Measurements from ENCODE around the gene CACYBP.

CACYBP gene

GRCh38 chr1:174965362-174966007 is 34.3 kb upstream of the CACYBP start:
- Histone ChIP-seq H3K4me1 (ENCODE audit: low read depth, poor library complexity, severe bottlenecking) (peaks cover 87% of the 10 kb centered on the region), H4K20me1 (ENCODE audit: insufficient read depth) (no peaks in the 10 kb centered on the region), H3K27me3 (ENCODE audit: insufficient read depth, low read depth) (no peaks in the 10 kb centered on the region), H3K79me2 (ENCODE audit: insufficient read depth, low read depth) (no peaks in the 10 kb centered on the region), H3K9ac (peak overlapping the region; percentile 30; the same call in 1 of the 2 replicates), H3K4me2 (peak overlapping the region; percentile 67), H3K4me3 (IDR thresholded peaks at IDR 0.05; ENCODE audit: insufficient read depth, low read depth, low read length) (no peak overlapping the region), H3K36me3 (ENCODE audit: insufficient read depth) (no peaks in the 10 kb centered on the region), H2AFZ (ENCODE audit: low read depth) (peak overlapping the region; percentile 28; the same call in 1 of the 2 replicates), H3K27ac (peak overlapping the region; percentile 81)
- TF ChIP-seq, protein P1, sequence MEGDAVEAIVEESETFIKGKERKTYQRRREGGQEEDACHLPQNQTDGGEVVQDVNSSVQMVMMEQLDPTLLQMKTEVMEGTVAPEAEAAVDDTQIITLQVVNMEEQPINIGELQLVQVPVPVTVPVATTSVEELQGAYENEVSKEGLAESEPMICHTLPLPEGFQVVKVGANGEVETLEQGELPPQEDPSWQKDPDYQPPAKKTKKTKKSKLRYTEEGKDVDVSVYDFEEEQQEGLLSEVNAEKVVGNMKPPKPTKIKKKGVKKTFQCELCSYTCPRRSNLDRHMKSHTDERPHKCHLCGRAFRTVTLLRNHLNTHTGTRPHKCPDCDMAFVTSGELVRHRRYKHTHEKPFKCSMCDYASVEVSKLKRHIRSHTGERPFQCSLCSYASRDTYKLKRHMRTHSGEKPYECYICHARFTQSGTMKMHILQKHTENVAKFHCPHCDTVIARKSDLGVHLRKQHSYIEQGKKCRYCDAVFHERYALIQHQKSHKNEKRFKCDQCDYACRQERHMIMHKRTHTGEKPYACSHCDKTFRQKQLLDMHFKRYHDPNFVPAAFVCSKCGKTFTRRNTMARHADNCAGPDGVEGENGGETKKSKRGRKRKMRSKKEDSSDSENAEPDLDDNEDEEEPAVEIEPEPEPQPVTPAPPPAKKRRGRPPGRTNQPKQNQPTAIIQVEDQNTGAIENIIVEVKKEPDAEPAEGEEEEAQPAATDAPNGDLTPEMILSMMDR (conservative IDR thresholded peaks at IDR 0.05; ENCODE audit: low read depth, low read length) = no peak

DNA sequence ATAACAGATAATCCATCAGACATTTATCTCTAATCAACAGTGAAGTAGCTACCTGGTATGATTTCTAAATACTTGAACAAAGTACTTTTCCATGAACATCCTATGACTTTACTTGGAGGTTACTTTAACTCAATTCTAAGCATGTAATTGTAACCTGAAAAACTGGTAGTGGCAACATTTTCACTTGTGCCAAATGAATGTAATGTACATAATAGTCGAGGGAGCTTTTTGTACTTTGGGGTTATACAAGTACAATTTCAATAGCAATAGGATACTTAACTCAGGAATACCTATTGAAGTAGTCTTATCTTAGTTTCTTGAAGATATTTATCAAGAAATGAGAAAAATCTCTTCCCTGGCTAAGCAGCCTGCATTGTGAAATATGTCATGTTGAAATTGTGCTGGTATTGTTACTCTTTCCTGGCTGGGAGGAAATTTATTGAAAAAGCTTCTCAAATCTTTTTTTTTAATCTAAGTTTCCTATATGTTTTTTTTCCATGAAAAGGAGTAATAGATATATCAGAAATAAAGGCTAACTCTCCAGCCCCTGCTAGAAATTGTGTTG is 33.7 kb upstream of the CACYBP start:
- H3K79me2 ChIP-seq (ENCODE audit: insufficient read depth, low read depth) = no peaks in the 10 kb centered on the region
- H3K27me3 ChIP-seq (ENCODE audit: insufficient read depth, low read depth) = no peaks in the 10 kb centered on the region
- H2AFZ ChIP-seq (ENCODE audit: low read depth) = peak overlapping the region; percentile 28; the same call in 1 of the 2 replicates
- no peaks in the 10 kb centered on the region for H4K20me1 ChIP-seq (ENCODE audit: insufficient read depth)
- peak overlapping the region; percentile 81 for H3K27ac ChIP-seq
- H3K4me1 ChIP-seq (ENCODE audit: low read depth, poor library complexity, severe bottlenecking) = peaks cover 92% of the 10 kb centered on the region
- H3K9ac ChIP-seq = peak overlapping the region; percentile 30; the same call in 1 of the 2 replicates
- no peak overlapping the region for H3K4me3 ChIP-seq (IDR thresholded peaks at IDR 0.05; ENCODE audit: insufficient read depth, low read depth, low read length)
- TF ChIP-seq, protein P1 (conservative IDR thresholded peaks at IDR 0.05; ENCODE audit: low read depth, low read length) = no peak
- no peaks in the 10 kb centered on the region for H3K36me3 ChIP-seq (ENCODE audit: insufficient read depth)
- peak overlapping the region; percentile 67 for H3K4me2 ChIP-seq

DNA sequence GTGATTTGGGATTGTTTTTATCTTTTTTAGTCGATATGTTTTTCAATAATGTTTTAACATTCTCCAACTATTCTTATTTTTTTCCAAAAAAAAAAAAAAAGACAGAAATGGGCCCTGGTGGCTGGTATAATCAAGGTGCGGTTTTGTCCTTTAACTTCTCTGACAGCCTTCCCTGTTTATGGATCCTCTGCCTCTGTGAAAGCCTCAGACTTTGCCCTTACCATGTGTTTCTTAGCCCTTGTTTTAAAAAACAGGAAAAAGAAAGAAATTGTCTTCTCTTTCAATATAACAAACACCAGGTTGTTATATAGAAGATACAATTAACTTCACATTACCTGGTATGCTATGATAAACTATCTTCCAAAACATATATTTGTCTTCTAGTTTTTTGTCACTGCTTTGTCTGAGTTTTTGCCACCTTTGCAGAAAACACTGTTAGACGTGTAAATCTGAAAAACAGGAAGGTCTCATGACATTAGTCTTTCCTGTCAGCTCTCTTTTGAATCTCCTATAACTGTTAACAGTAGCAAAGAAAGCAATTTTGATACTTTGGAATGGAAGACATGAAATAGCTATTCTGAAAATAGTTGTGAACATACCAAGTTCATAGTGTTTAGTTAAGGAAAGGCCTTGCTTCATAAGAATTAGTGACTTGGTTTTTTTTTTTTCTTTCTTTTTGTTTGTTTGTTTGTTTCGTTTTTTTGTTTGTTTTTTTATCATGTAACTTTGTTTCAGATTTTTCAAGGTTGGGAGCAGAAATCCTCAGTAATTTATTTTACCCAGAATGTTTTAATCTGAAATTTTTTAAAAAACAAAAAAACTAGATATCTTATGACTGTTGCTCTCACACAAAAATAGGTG is 31.7 kb upstream of the CACYBP start:
- no peaks in the 10 kb centered on the region for H4K20me1 ChIP-seq (ENCODE audit: insufficient read depth)
- no peaks in the 10 kb centered on the region for H3K27me3 ChIP-seq (ENCODE audit: insufficient read depth, low read depth)
- no peaks in the 10 kb centered on the region for H3K79me2 ChIP-seq (ENCODE audit: insufficient read depth, low read depth)
- TF ChIP-seq, protein P1 (conservative IDR thresholded peaks at IDR 0.05; ENCODE audit: low read depth, low read length) = no peak
- peak overlapping the region; percentile 32 for H3K9ac ChIP-seq
- H3K4me1 ChIP-seq (ENCODE audit: low read depth, poor library complexity, severe bottlenecking) = peaks cover 100% of the 10 kb centered on the region
- peak overlapping the region; percentile 67 for H3K4me2 ChIP-seq
- H3K27ac ChIP-seq = peak overlapping the region; percentile 81
- H3K4me3 ChIP-seq (IDR thresholded peaks at IDR 0.05; ENCODE audit: insufficient read depth, low read depth, low read length) = no peak overlapping the region
- no peaks in the 10 kb centered on the region for H3K36me3 ChIP-seq (ENCODE audit: insufficient read depth)
- peak overlapping the region; percentile 1; the same call in 1 of the 2 replicates for H2AFZ ChIP-seq (ENCODE audit: low read depth)

- H3K4me3 ChIP-seq (IDR thresholded peaks at IDR 0.05; ENCODE audit: insufficient read depth, low read depth, low read length) = peak overlapping the region; percentile 68
- H3K4me2 ChIP-seq = peak overlapping the region; percentile 67
- H3K9ac ChIP-seq = peak overlapping the region; percentile 32
- no peaks in the 10 kb centered on the region for H3K79me2 ChIP-seq (ENCODE audit: insufficient read depth, low read depth)
- TF ChIP-seq, protein P1 (conservative IDR thresholded peaks at IDR 0.05; ENCODE audit: low read depth, low read length) = no peak
- peak overlapping the region; percentile 81 for H3K27ac ChIP-seq
- H3K27me3 ChIP-seq (ENCODE audit: insufficient read depth, low read depth) = no peaks in the 10 kb centered on the region
- H2AFZ ChIP-seq (ENCODE audit: low read depth) = peak overlapping the region; percentile 9; the same call in 1 of the 2 replicates
- no peaks in the 10 kb centered on the region for H3K36me3 ChIP-seq (ENCODE audit: insufficient read depth)
- H4K20me1 ChIP-seq (ENCODE audit: insufficient read depth) = no peaks in the 10 kb centered on the region
- peaks cover 100% of the 10 kb centered on the region for H3K4me1 ChIP-seq (ENCODE audit: low read depth, poor library complexity, severe bottlenecking)
Observed at GRCh38 chr1:174968750-174969244, 30.9 kb upstream of the CACYBP start.
